ENCODE data around the gene ACACA.

DNA sequence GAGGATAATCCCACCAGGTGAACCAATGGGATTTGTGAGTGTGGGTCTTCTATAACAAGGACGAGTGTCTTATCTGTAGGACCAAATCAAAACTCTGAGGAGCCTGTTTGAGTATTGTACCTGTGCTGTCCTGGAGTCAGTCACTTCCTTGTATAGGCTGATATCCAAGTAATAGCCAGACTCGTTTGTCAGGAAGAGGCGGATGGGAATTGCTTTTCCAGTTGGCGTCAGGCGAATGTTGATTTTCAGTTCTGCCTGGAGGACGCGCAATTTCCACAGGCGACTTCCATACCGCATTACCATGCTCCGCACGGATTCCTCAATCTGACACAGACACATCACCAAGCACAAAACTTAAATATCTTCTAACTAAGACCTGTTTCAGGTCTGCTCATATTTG, 218.5 kb downstream of the ACACA start:
- TF ChIP-seq, protein P1, sequence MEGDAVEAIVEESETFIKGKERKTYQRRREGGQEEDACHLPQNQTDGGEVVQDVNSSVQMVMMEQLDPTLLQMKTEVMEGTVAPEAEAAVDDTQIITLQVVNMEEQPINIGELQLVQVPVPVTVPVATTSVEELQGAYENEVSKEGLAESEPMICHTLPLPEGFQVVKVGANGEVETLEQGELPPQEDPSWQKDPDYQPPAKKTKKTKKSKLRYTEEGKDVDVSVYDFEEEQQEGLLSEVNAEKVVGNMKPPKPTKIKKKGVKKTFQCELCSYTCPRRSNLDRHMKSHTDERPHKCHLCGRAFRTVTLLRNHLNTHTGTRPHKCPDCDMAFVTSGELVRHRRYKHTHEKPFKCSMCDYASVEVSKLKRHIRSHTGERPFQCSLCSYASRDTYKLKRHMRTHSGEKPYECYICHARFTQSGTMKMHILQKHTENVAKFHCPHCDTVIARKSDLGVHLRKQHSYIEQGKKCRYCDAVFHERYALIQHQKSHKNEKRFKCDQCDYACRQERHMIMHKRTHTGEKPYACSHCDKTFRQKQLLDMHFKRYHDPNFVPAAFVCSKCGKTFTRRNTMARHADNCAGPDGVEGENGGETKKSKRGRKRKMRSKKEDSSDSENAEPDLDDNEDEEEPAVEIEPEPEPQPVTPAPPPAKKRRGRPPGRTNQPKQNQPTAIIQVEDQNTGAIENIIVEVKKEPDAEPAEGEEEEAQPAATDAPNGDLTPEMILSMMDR (conservative IDR thresholded peaks at IDR 0.05 in 1 of 2, IDR thresholded peaks at IDR 0.05 in 1 of 2; ENCODE audit: low read depth in 1 of 2, low read length in 2 of 2): no peak
- TF ChIP-seq EZH2 (IDR thresholded peaks at IDR 0.05; ENCODE audit: low read length, missing control alignments): no peak

All from fibroblast of lung (primary cell).